Islet of Langerhans (tissue), 1 donor: Measurements from ENCODE around the gene ARFIP2.
"Not testable (repeated sequence)": the region's sequence is repeated elsewhere in the genome, so short reads cannot be mapped to it uniquely, and the experiment has no call there.

Experiments used
- FAIRE-seq: peaks from one replicate; lab custom pipeline; 2011; peaks lifted over from hg19 to GRCh38; lab: Jason Lieb, UNC

ARFIP2 gene

GRCh38 chr11:6481012-6481923 lies at the start of gene ARFIP2, which contains the start of gene TIMM10B:
Gene ARFIP2, minus strand, starts transcription at chr11:6481331. Its CDS starts 910 bp downstream, at chr11:6480421.
Gene TIMM10B, plus strand, starts transcription at chr11:6481501. Its CDS starts 16 bp downstream, at chr11:6481517.
- FAIRE-seq: peak; percentile 71

- no peak for FAIRE-seq
These were observed 49.7 kb upstream of the ARFIP2 start for GRCh38 chr11:6530848-6531247.

- FAIRE-seq: no peak
These were observed 48.1 kb upstream of the ARFIP2 start for GRCh38 chr11:6529266-6529665.

GRCh38 chr11:6526411-6527135 lies 45.4 kb upstream of the ARFIP2 start:
- no peak for FAIRE-seq

- FAIRE-seq: no peak
These were observed 42.1 kb upstream of the ARFIP2 start for GRCh38 chr11:6523253-6523652.

GRCh38 chr11:6521946-6522345 lies 40.8 kb upstream of the ARFIP2 start:
- not testable (repeated sequence) for FAIRE-seq

GRCh38 chr11:6520265-6520664 lies 39.1 kb upstream of the ARFIP2 start:
- no peak for FAIRE-seq

GRCh38 chr11:6516865-6517264 lies 35.7 kb upstream of the ARFIP2 start:
- no peak for FAIRE-seq

GRCh38 chr11:6505577-6506240 lies 24.6 kb upstream of the ARFIP2 start:
- peak; percentile 95 for FAIRE-seq

- FAIRE-seq: no peak
These were observed 23.0 kb upstream of the ARFIP2 start for GRCh38 chr11:6504166-6504565.

GRCh38 chr11:6502382-6502781 lies 21.3 kb upstream of the ARFIP2 start:
- no peak for FAIRE-seq

- FAIRE-seq: no peak
These were observed 17.4 kb upstream of the ARFIP2 start for GRCh38 chr11:6498544-6498943.

GRCh38 chr11:6498121-6498520 lies 17.0 kb upstream of the ARFIP2 start:
- no peak for FAIRE-seq

GRCh38 chr11:6497069-6497839 lies 16.1 kb upstream of the ARFIP2 start, which contains the start of gene DNHD1:
Gene DNHD1, plus strand, starts transcription at chr11:6497280. Its CDS starts 936 bp downstream, at chr11:6498216.
- no peak for FAIRE-seq

GRCh38 chr11:6489306-6489705 lies 8.2 kb upstream of the ARFIP2 start:
- FAIRE-seq: no peak

- FAIRE-seq: no peak
These were observed 7.7 kb upstream of the ARFIP2 start for GRCh38 chr11:6488821-6489220.

GRCh38 chr11:6488342-6488741 lies 7.2 kb upstream of the ARFIP2 start:
- no peak for FAIRE-seq

GRCh38 chr11:6486938-6487337 lies 5.8 kb upstream of the ARFIP2 start:
- FAIRE-seq: no peak

- FAIRE-seq: no peak
These were observed 5.1 kb upstream of the ARFIP2 start for GRCh38 chr11:6486256-6486655.

GRCh38 chr11:6485661-6486060 lies 4.5 kb upstream of the ARFIP2 start:
- FAIRE-seq: no peak

GRCh38 chr11:6483015-6483414 lies 1.9 kb upstream of the ARFIP2 start:
- FAIRE-seq: no peak

GRCh38 chr11:6482441-6482840 lies 1.3 kb upstream of the ARFIP2 start:
- no peak for FAIRE-seq
